ENCODE data around the gene HLA-DPA1. TPM values are rescaled to one million over a fixed set of nuclear protein-coding genes. Genes with fewer than 3 reads are reported as not detected.
"Not testable (repeated sequence)": the region's sequence is repeated elsewhere in the genome, so short reads cannot be mapped to it uniquely, and the experiment has no call there.

HLA-DPA1 gene
- total and polyA plus RNA-seq, 4 donors, result 96.2 to 321 (median 145) TPM

DNA sequence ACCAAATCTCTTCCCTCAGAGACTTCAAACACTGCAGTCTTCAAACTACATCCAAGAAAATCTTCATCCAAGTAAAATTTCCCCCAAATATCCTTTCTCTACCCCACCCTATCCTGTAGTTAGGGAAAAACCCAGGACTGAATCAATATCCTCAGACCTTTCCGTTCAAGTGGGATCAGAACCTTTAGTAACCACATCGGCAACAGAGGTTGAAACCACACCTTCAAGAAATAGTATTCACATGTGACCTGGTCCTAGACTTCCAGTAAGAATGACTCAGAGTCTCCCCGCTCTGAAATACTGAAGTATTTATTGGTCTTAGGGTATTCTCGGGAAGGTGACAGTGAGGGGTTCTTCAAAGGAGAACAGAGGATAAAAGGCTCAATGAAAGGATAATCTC lies 8.7 kb downstream of the HLA-DPA1 start:
- Histone ChIP-seq H3K27ac (ENCODE audit: low read depth in 1 of 2, low read length in 1 of 2) (no peak overlapping the region), H3K9ac (ENCODE audit: insufficient read depth in 1 of 2, low read length in 2 of 2) (no peak overlapping the region), H3K4me1 (ENCODE audit: control insufficient read depth in 5 of 5, insufficient read depth in 5 of 5, low read length in 5 of 5) (peaks cover 0 to 2% (median 0%) of the 10 kb centered on the region in 5 donors), H3K27me3 (ENCODE audit: control insufficient read depth in 3 of 3, insufficient read depth in 3 of 3, low read length in 2 of 3) (peaks cover 0 to 4% (median 0%) of the 10 kb centered on the region in 3 donors), H3K36me3 (ENCODE audit: control insufficient read depth in 4 of 4, insufficient read depth in 4 of 4, low read length in 4 of 4) (peaks cover 0 to 10% (median 0%) of the 10 kb centered on the region in 4 donors), H3K4me3 (no peak overlapping the region), H3K9me3 (ENCODE audit: control insufficient read depth in 4 of 4, insufficient read depth in 3 of 4, low read length in 3 of 4) (no peaks in the 10 kb centered on the region)
- TF ChIP-seq, protein P1, sequence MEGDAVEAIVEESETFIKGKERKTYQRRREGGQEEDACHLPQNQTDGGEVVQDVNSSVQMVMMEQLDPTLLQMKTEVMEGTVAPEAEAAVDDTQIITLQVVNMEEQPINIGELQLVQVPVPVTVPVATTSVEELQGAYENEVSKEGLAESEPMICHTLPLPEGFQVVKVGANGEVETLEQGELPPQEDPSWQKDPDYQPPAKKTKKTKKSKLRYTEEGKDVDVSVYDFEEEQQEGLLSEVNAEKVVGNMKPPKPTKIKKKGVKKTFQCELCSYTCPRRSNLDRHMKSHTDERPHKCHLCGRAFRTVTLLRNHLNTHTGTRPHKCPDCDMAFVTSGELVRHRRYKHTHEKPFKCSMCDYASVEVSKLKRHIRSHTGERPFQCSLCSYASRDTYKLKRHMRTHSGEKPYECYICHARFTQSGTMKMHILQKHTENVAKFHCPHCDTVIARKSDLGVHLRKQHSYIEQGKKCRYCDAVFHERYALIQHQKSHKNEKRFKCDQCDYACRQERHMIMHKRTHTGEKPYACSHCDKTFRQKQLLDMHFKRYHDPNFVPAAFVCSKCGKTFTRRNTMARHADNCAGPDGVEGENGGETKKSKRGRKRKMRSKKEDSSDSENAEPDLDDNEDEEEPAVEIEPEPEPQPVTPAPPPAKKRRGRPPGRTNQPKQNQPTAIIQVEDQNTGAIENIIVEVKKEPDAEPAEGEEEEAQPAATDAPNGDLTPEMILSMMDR (IDR thresholded peaks at IDR 0.05; ENCODE audit: control extremely low read depth, extremely low read depth), result no peak
- ATAC-seq (ENCODE audit: insufficient read depth, low FRiP score), result no peak
- DNase-seq, result no peak
- 0 to 2% methylated on average over 4 of the region's 4 CpGs for WGBS, 2 donors

DNA sequence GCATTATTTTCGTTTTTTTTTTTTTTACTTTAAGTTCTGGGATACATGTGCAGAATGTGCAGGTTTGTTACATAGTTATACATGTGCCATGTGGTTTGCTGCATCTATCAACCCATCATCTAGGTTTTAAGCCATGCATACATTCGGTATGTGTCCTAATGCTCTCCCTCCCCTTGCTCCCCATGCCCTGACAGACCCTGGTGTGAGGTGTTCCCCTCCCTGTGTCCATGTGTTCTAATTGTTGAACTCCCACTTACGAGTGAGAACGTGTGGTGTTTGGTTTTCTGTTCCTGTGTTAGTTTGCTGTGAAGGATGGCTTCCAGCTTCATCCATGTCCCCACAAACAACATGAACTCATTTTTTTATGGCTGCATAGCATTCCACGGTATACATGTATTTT lies 10.0 kb downstream of the HLA-DPA1 start:
- WGBS, 2 donors, result 35 to 36% methylated on average over 2 of the region's 5 CpGs
- DNase-seq; H3K27me3 ChIP-seq (ENCODE audit: control insufficient read depth in 3 of 3, insufficient read depth in 3 of 3, low read length in 2 of 3): not testable (repeated sequence)

DNA sequence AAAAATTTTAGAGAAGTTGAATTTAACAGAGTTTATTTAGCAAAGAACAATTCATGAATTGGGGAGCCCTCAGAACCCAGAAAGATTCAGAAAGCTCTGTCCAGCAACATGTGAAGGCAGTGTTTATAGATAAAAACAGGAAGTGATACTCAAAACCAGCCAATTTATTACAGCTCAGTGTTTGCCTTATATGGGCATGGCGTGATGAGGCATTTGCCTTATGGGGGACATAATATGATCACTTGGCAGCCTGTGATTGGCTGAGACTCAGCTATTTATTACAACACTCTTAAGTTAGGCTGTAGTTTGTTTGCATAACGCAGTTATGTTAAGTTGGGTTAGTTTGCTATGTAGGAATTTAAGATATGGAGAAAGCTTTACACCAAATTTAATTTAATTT lies 11.5 kb downstream of the HLA-DPA1 start:
- ATAC-seq (ENCODE audit: insufficient read depth, low FRiP score) (no peak), DNase-seq (peak in 2 of 3 donors; percentile 38 to 53)
- no peaks in the 10 kb centered on the region for H3K9me3 ChIP-seq (ENCODE audit: control insufficient read depth in 4 of 4, insufficient read depth in 3 of 4, low read length in 3 of 4)
- H3K27ac ChIP-seq (ENCODE audit: low read depth in 1 of 2, low read length in 1 of 2), result no peak overlapping the region
- 94 to 96% methylated on average over 2 of the region's 2 CpGs for WGBS, 2 donors
- no peaks in the 10 kb centered on the region for H3K36me3 ChIP-seq (ENCODE audit: control insufficient read depth in 4 of 4, insufficient read depth in 4 of 4, low read length in 4 of 4)
- H3K4me1 ChIP-seq (ENCODE audit: control insufficient read depth in 5 of 5, insufficient read depth in 5 of 5, low read length in 5 of 5), result no peaks in the 10 kb centered on the region
- TF ChIP-seq, protein P1 (IDR thresholded peaks at IDR 0.05; ENCODE audit: control extremely low read depth, extremely low read depth), result no peak
- H3K9ac ChIP-seq (ENCODE audit: insufficient read depth in 1 of 2, low read length in 2 of 2), result no peak overlapping the region
- no peak overlapping the region for H3K4me3 ChIP-seq
- peaks cover 0 to 6% (median 0%) of the 10 kb centered on the region in 3 donors for H3K27me3 ChIP-seq (ENCODE audit: control insufficient read depth in 3 of 3, insufficient read depth in 3 of 3, low read length in 2 of 3)

More for the DNA sequence above, 10.0 kb downstream of the HLA-DPA1 start:
- H3K9ac ChIP-seq (ENCODE audit: insufficient read depth in 1 of 2, low read length in 2 of 2); H3K27ac ChIP-seq (ENCODE audit: low read depth in 1 of 2, low read length in 1 of 2); H3K36me3 ChIP-seq (ENCODE audit: control insufficient read depth in 4 of 4, insufficient read depth in 4 of 4, low read length in 4 of 4); ATAC-seq (ENCODE audit: insufficient read depth, low FRiP score); H3K9me3 ChIP-seq (ENCODE audit: control insufficient read depth in 4 of 4, insufficient read depth in 3 of 4, low read length in 3 of 4); H3K4me1 ChIP-seq (ENCODE audit: control insufficient read depth in 5 of 5, insufficient read depth in 5 of 5, low read length in 5 of 5); H3K4me3 ChIP-seq: not testable (repeated sequence)

DNA sequence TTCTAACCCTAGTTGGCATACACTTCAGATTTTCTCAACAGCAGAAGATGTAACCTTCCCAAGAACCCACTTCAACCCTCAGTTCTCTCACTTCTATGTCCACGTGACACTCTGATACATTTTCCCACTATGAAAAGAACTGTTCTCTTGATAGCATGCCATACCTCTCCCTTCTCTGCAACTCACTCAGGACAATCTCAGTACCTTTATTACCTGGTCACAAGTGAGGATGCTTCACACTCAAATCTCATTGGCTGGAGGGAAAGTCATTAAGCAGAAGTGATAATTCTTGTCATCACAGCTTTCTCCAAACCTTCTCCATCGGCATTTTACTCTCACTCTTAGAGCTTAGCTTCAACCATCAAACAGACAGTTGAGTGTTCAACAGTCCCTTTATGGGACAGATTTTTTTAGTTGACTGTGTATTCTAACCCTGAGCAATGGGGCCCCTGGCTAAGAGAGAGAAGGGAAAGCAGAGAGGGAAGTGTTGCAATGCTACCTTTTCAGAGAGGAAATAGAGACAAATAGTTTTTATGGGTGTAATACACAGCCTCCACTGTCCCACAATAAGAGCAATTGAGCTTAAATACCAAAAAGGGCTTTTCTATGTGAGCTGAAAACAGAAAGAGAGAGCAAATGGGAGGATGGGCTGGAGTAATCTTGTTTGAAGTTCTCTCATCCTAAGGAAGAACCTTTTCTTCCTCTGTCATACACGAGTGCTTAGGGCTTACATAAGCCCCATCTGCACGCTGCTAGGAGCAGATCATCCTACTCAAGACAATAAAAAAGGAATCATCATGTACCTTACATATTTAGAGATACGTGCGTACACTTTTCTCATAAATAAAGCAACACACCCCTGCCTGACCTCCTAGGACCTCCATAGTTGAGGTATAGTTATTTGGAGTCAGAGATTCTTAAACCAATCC lies 16.0 kb downstream of the HLA-DPA1 start:
- H3K36me3 ChIP-seq (ENCODE audit: control insufficient read depth in 4 of 4, insufficient read depth in 4 of 4, low read length in 4 of 4), result no peaks in the 10 kb centered on the region
- H3K4me3 ChIP-seq, result no peak overlapping the region
- no peaks in the 10 kb centered on the region for H3K4me1 ChIP-seq (ENCODE audit: control insufficient read depth in 5 of 5, insufficient read depth in 5 of 5, low read length in 5 of 5)
- ATAC-seq (ENCODE audit: insufficient read depth, low FRiP score) (no peak), DNase-seq (no peak)
- peaks cover 0 to 3% (median 0%) of the 10 kb centered on the region in 3 donors for H3K27me3 ChIP-seq (ENCODE audit: control insufficient read depth in 3 of 3, insufficient read depth in 3 of 3, low read length in 2 of 3)
- TF ChIP-seq, protein P1 (IDR thresholded peaks at IDR 0.05; ENCODE audit: control extremely low read depth, extremely low read depth), result no peak
- H3K9ac ChIP-seq (ENCODE audit: insufficient read depth in 1 of 2, low read length in 2 of 2), result no peak overlapping the region
- no peak overlapping the region for H3K27ac ChIP-seq (ENCODE audit: low read depth in 1 of 2, low read length in 1 of 2)
- H3K9me3 ChIP-seq (ENCODE audit: control insufficient read depth in 4 of 4, insufficient read depth in 3 of 4, low read length in 3 of 4), result no peaks in the 10 kb centered on the region
- WGBS, 2 donors, result 33 to 44% methylated on average over 6 of the region's 6 CpGs

Data from lung (tissue), 12 donors.